Colonic mucosa (tissue), 4 donors: ENCODE results near the gene TBC1D22A. TPM values are rescaled to one million over a fixed set of nuclear protein-coding genes. Genes with fewer than 3 reads are reported as not detected.

Source experiments
- DNase-seq: peaks from one replicate; pipeline ENCODE4 v3.0.0-alpha.2; 2020
- H3K27ac ChIP-seq: fragments of 200-600 bp; one replicate; pipeline ENCODE4 v1.8.0; 2021
- H3K27me3 ChIP-seq: fragments of 200-600 bp; one replicate; pipeline ENCODE4 v1.8.0; 2021
- H3K36me3 ChIP-seq: fragments of 200-600 bp; one replicate; pipeline ENCODE4 v1.8.0; 2021
- H3K4me1 ChIP-seq: fragments of 200-600 bp; one replicate; pipeline ENCODE4 v1.8.0; 2021; ENCODE audit warnings: mild to moderate bottlenecking
- H3K4me3 ChIP-seq: fragments of 200-600 bp; one replicate; pipeline ENCODE4 v1.8.0; 2021
- H3K9ac ChIP-seq, 2 donors: one replicate each; pipeline ENCODE4 v1.7.0; 2013; ENCODE audit warnings: control low read depth in 2 of 2, low read depth in 2 of 2, low read length in 2 of 2
- H3K9me3 ChIP-seq: fragments of 200-600 bp; one replicate; pipeline ENCODE4 v1.8.0; 2021
- CTCF ChIP-seq: fragments of 200-600 bp; IDR thresholded peaks from one replicate; pipeline ENCODE4 v1.8.0; 2022; ENCODE audit warnings: antibody characterized with exemption, mild to moderate bottlenecking
- intact Hi-C: fragments of 100-400 bp; cut with DNase I; formaldehyde crosslinking; loops from one replicate; pipeline ENCODE4 v1.14.1; 2022
- total RNA-seq, 2 donors: library from RNA; stranded (reverse); fragmentation: NEBNext Ultra II Directional in 1 of 2; extraction: Animal tissue kit (Norgen Biotek cat#: 25700) in 1 of 2; gene quantifications; one replicate each; pipeline ENCODE4 v1.2.1, GENCODE V29; 2021
- donor health status: healthy.
- donor health status: DM: no; HTN: no; CAD: no.
- donor health status: DM: no; HTN: no; CAD: no.

Gene TBC1D22A
- total RNA-seq, 2 donors from 2014 or later, result 34.2 to 36.4 TPM

GRCh38 chr22:46737976-46738646, 24.3 kb upstream of the TBC1D22A start, which contains the start of gene CERK:
CERK (minus strand) TSS chr22:46738252; CDS start chr22:46738148, 104 bp downstream.
- no peak for TF ChIP-seq CTCF
- no peaks in the 10 kb centered on the region for H3K9me3 ChIP-seq
- peaks cover 36% of the 10 kb centered on the region for H3K4me1 ChIP-seq
- peak within 1 kb of the TSS; percentile 84 for H3K4me3 ChIP-seq
- H3K9ac ChIP-seq, result peak within 1 kb of the TSS; percentile 91 to 92
- H3K27ac ChIP-seq, result peak within 1 kb of the TSS; percentile 88
- no peaks in the 10 kb centered on the region for H3K27me3 ChIP-seq
- H3K36me3 ChIP-seq, result no peaks in the 10 kb centered on the region
- intact Hi-C loops, result loop anchor here (10.0 kb wide), 1 partner anchor 163 kb away; no protein-coding TSS in a partner anchor
- DNase-seq, result peak; percentile 80

GRCh38 chr22:46738647-46739093, 23.8 kb upstream of the TBC1D22A start:
- no peaks in the 10 kb centered on the region for H3K9me3 ChIP-seq
- H3K27me3 ChIP-seq, result no peaks in the 10 kb centered on the region
- H3K4me1 ChIP-seq, result peaks cover 36% of the 10 kb centered on the region
- peak overlapping the region; percentile 84 for H3K4me3 ChIP-seq
- DNase-seq, result peak; percentile 51
- intact Hi-C loops, result loop anchor here (10.0 kb wide), 1 partner anchor 164 kb away; no protein-coding TSS in a partner anchor
- H3K9ac ChIP-seq, result peak overlapping the region; percentile 91 to 92
- peak overlapping the region; percentile 88 for H3K27ac ChIP-seq
- no peaks in the 10 kb centered on the region for H3K36me3 ChIP-seq
- no peak for TF ChIP-seq CTCF

GRCh38 chr22:46739094-46739870, 23.2 kb upstream of the TBC1D22A start:
- DNase-seq, result peak; percentile 89
- peaks cover 39% of the 10 kb centered on the region for H3K4me1 ChIP-seq
- intact Hi-C loops, result loop anchor here (10.0 kb wide), 1 partner anchor 164 kb away; no protein-coding TSS in a partner anchor

GRCh38 chr22:46740910-46741780, 21.3 kb upstream of the TBC1D22A start:
- intact Hi-C loops, result no loop called here
- no peak overlapping the region for H3K27ac ChIP-seq
- H3K4me1 ChIP-seq, result peaks cover 26% of the 10 kb centered on the region
- H3K4me3 ChIP-seq, result no peak overlapping the region
- no peak for TF ChIP-seq CTCF
- H3K9me3 ChIP-seq, result no peaks in the 10 kb centered on the region
- H3K36me3 ChIP-seq, result no peaks in the 10 kb centered on the region
- H3K9ac ChIP-seq, result peak overlapping the region; percentile 8 to 82
- no peak for DNase-seq
- no peaks in the 10 kb centered on the region for H3K27me3 ChIP-seq

More at GRCh38 chr22:46739094-46739870, 23.2 kb upstream of the TBC1D22A start:
- Histone ChIP-seq H3K4me3 (peak overlapping the region; percentile 84), H3K9ac (peak overlapping the region; percentile 91 to 92), H3K9me3 (no peaks in the 10 kb centered on the region), H3K36me3 (no peaks in the 10 kb centered on the region), H3K27ac (peak overlapping the region; percentile 88), H3K27me3 (no peaks in the 10 kb centered on the region)
- TF ChIP-seq CTCF, result no peak
